Measurements from ENCODE around the gene GDF11.
"Not testable (repeated sequence)": the region's sequence is repeated elsewhere in the genome, so short reads cannot be mapped to it uniquely, and the experiment has no call there.

GDF11 gene

GRCh38 chr12:55743406-55744339 is 751 bp downstream of the GDF11 start:
- peak; percentile 43 for DNase-seq

GRCh38 chr12:55744340-55745030 is 1.6 kb downstream of the GDF11 start:
- no peak for DNase-seq

GRCh38 chr12:55745361-55746173 is 2.6 kb downstream of the GDF11 start:
- no peak for DNase-seq

- no peak for DNase-seq
These were observed 3.4 kb downstream of the GDF11 start for GRCh38 chr12:55746174-55746912.

- no peak for DNase-seq
These were observed 4.0 kb downstream of the GDF11 start for GRCh38 chr12:55746913-55747231.

- DNase-seq = no peak
These were observed 5.5 kb downstream of the GDF11 start for GRCh38 chr12:55748230-55748993.

GRCh38 chr12:55755246-55755645 is 12.3 kb downstream of the GDF11 start:
- no peak for DNase-seq

GRCh38 chr12:55757701-55758100 is 14.8 kb downstream of the GDF11 start:
- DNase-seq = no peak

- DNase-seq = not testable (repeated sequence)
These were observed 15.7 kb downstream of the GDF11 start for GRCh38 chr12:55758575-55758974.

- no peak for DNase-seq
These were observed 17.7 kb downstream of the GDF11 start for GRCh38 chr12:55760663-55761062.

- DNase-seq = no peak
These were observed 19.7 kb downstream of the GDF11 start for GRCh38 chr12:55762646-55763045.

GRCh38 chr12:55765736-55766290 is 22.9 kb downstream of the GDF11 start:
- DNase-seq = no peak

- DNase-seq = no peak
These were observed 24.2 kb downstream of the GDF11 start for GRCh38 chr12:55767156-55767555.

- no peak for DNase-seq
These were observed 28.8 kb downstream of the GDF11 start for GRCh38 chr12:55771736-55772135.

GRCh38 chr12:55777856-55778255 is 34.9 kb downstream of the GDF11 start:
- DNase-seq = no peak

- no peak for DNase-seq
These were observed 37.8 kb downstream of the GDF11 start for GRCh38 chr12:55780685-55781084.

GRCh38 chr12:55788546-55788945 is 45.6 kb downstream of the GDF11 start:
- DNase-seq = no peak

GRCh38 chr12:55789171-55789570 is 46.2 kb downstream of the GDF11 start:
- DNase-seq = no peak

- no peak for DNase-seq
These were observed 47.0 kb downstream of the GDF11 start for GRCh38 chr12:55789893-55790292.

GRCh38 chr12:55795950-55796349 is 53.0 kb downstream of the GDF11 start:
- no peak for DNase-seq

GRCh38 chr12:55797068-55797467 is 54.1 kb downstream of the GDF11 start:
- DNase-seq = peak; percentile 53 to 58

GRCh38 chr12:55797550-55797949 is 54.6 kb downstream of the GDF11 start:
- DNase-seq = no peak

All from Kasumi-1 (cell line).